Testis (tissue), 2 donors: ENCODE measurements around the gene DLG2.

Experiments
- CTCF ChIP-seq, 3 experiments: fragments of 450-650 bp in 2 of 3; fragments of 200-600 bp in 1 of 3; sonication (generic) in 1 of 3; IDR thresholded peaks; one replicate each; pipeline ENCODE4 v1.5.1; 2016 to 2019; ENCODE audit warnings: antibody characterized with exemption in 3 of 3, mild to moderate bottlenecking in 2 of 3, moderate library complexity in 1 of 3
- POLR2A ChIP-seq: fragments of 450-650 bp; IDR thresholded peaks from one replicate; pipeline ENCODE4 v1.6.1; 2017; ENCODE audit warnings: antibody characterized with exemption, mild to moderate bottlenecking, moderate library complexity

DNA sequence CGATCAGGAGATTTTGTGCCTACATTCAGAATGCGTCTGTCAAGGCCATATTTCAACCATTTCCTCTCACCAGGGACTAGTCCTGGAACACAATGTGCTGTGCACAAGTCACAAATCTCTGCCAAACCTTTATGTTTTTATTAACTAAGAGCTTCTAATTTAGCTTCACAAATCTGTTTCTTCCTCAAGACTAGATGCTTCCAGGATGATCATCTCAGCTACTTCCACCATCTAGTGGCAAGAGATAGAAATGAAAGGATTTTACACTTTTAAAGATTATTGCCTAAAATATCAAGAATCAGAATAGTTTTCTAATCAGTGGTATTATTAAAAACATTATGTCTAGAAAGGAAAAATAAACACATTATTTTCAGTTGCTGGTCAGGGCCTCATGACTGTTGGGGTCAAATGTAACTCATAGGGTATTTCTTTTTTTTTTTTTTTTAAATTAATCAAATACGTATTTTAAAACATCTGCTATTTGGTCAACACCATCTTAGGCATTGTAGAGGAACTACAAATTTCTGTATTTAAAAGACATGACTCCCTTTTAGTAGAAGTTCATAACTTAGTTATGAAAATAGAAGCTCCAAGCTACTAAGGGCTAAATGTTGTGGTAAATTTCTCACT, 1102.6 kb downstream of the DLG2 start:
- TF ChIP-seq CTCF (IDR thresholded peaks at IDR 0.05) (peak; percentile 60 to 70 (median 65)), POLR2A (no peak)
